Esophagus muscularis mucosa (tissue), 4 donors: ENCODE results near the gene CXADR. TPM values are rescaled to one million over a fixed set of nuclear protein-coding genes. Genes with fewer than 3 reads are reported as not detected.

Experiments used
- DNase-seq: peaks from one replicate; pipeline ENCODE4 v3.0.0-alpha.2; 2017; ENCODE audit errors: extremely low spot score
- H3K27ac ChIP-seq, 4 donors: fragments of 200-600 bp; sonication (generic); replicated peaks in 1 of 4; 1 replicate in 3 of 4; 2 replicates in 1 of 4; pipeline ENCODE4 v1.5.1; 2016 to 2019; ENCODE audit warnings: mild to moderate bottlenecking in 1 of 4
- H3K27me3 ChIP-seq, 4 donors: fragments of 200-600 bp; sonication (generic); one replicate each; pipeline versions ENCODE4 v1.5.1 to v1.6.0; 2016 to 2019
- H3K36me3 ChIP-seq, 4 donors: fragments of 200-600 bp; sonication (generic); one replicate each; pipeline ENCODE4 v1.5.1; 2016 to 2019
- H3K4me1 ChIP-seq, 4 donors: fragments of 200-600 bp; sonication (generic); one replicate each; pipeline ENCODE4 v1.5.1; 2016 to 2019
- H3K4me3 ChIP-seq, 4 donors: fragments of 200-600 bp; sonication (generic); 1 replicate in 2 of 4; 2 replicates in 2 of 4; pipeline ENCODE4 v1.5.1; 2016 to 2019; ENCODE audit warnings: mild to moderate bottlenecking in 4 of 4, moderate library complexity in 1 of 4
- H3K9me3 ChIP-seq, 4 donors: fragments of 200-600 bp; sonication (generic); 1 replicate in 3 of 4; 2 replicates in 1 of 4; pipeline ENCODE4 v1.5.1; 2016 to 2019
- CTCF ChIP-seq, 3 experiments: fragments of 200-600 bp in 2 of 3; fragments of 450-650 bp in 1 of 3; sonication (generic) in 2 of 3; IDR thresholded peaks; one replicate each; pipeline ENCODE4 v1.5.1; 2017 to 2019; ENCODE audit warnings: antibody characterized with exemption in 3 of 3, mild to moderate bottlenecking in 2 of 3, moderate library complexity in 1 of 3
- EP300 ChIP-seq: sonication (generic); formaldehyde crosslinking; IDR thresholded peaks from one replicate; pipeline ENCODE4 v1.6.1; 2017; ENCODE audit warnings: antibody characterized with exemption
- POLR2A ChIP-seq: fragments of 450-650 bp; IDR thresholded peaks from one replicate; pipeline ENCODE4 v1.6.1; 2017; ENCODE audit warnings: antibody characterized with exemption, moderate library complexity, mild to moderate bottlenecking, low read depth
- POLR2AphosphoS5 ChIP-seq, 2 donors: sonication (generic); formaldehyde crosslinking; IDR thresholded peaks; one replicate each; pipeline ENCODE4 v1.6.1; 2017; ENCODE audit warnings: antibody characterized with exemption in 2 of 2
- WGBS: methylation state at CpG from one replicate; pipeline ENCODE4 v1.1.5; 2018; 5-methylcytosine and 5-hydroxymethylcytosine counted together
- intact Hi-C: fragments of 100-400 bp; cut with DNase I; formaldehyde crosslinking; loops from one replicate; pipeline ENCODE4 v1.15.1; 2023
- total RNA-seq, 4 donors: library from RNA; depleted of rRNA; stranded (reverse); fragments of >200 nt; gene quantifications; one replicate each; pipeline versions ENCODE4 v1.1.0 to v1.2.1, GENCODE V29; 2016

Gene CXADR
- total RNA-seq, 4 donors from 2014 or later: 0.33 to 1.4 (median 0.82) TPM

- intact Hi-C loops: no loop called here
- no peak overlapping the region for H3K27ac ChIP-seq
- no peak for DNase-seq
- H3K4me3 ChIP-seq: no peak overlapping the region
- H3K36me3 ChIP-seq: no peaks in the 10 kb centered on the region
- no peak for TF ChIP-seq EP300
- WGBS: 88% methylated on average over 6 of the region's 6 CpGs
- no peaks in the 10 kb centered on the region for H3K27me3 ChIP-seq
- H3K4me1 ChIP-seq: peaks cover 0 to 11% (median 0%) of the 10 kb centered on the region in 4 donors
- H3K9me3 ChIP-seq: no peaks in the 10 kb centered on the region
Observed at GRCh38 chr21:17492415-17493168, 20.3 kb upstream of the CXADR start.

- H3K4me1 ChIP-seq: peaks cover 0 to 11% (median 0%) of the 10 kb centered on the region in 4 donors
- TF ChIP-seq POLR2A (no peak), POLR2AphosphoS5 (IDR thresholded peaks at IDR 0.05) (no peak), EP300 (no peak), CTCF (IDR thresholded peaks at IDR 0.05) (no peak)
- H3K27ac ChIP-seq: no peak overlapping the region
- H3K36me3 ChIP-seq: no peaks in the 10 kb centered on the region
- H3K9me3 ChIP-seq: no peaks in the 10 kb centered on the region
- no peak for DNase-seq
- no peaks in the 10 kb centered on the region for H3K27me3 ChIP-seq
- intact Hi-C loops: no loop called here
- no peak overlapping the region for H3K4me3 ChIP-seq
- WGBS: 96% methylated on average over 3 of the region's 3 CpGs
Observed at GRCh38 chr21:17494051-17494450, 18.8 kb upstream of the CXADR start.

GRCh38 chr21:17495680-17496079 is 17.2 kb upstream of the CXADR start:
- no peaks in the 10 kb centered on the region for H3K27me3 ChIP-seq
- no peak for DNase-seq
- intact Hi-C loops: no loop called here
- 78% methylated on average over 2 of the region's 2 CpGs for WGBS
- TF ChIP-seq POLR2A (no peak), POLR2AphosphoS5 (IDR thresholded peaks at IDR 0.05) (no peak), CTCF (IDR thresholded peaks at IDR 0.05) (no peak), EP300 (no peak)
- no peak overlapping the region for H3K4me3 ChIP-seq
- H3K27ac ChIP-seq: no peak overlapping the region
- H3K9me3 ChIP-seq: no peaks in the 10 kb centered on the region
- H3K36me3 ChIP-seq: no peaks in the 10 kb centered on the region
- H3K4me1 ChIP-seq: peaks cover 0 to 7% (median 0%) of the 10 kb centered on the region in 4 donors

- DNase-seq: no peak
- TF ChIP-seq CTCF (IDR thresholded peaks at IDR 0.05): no peak
- no peak for TF ChIP-seq EP300
- no peak for TF ChIP-seq POLR2AphosphoS5 (IDR thresholded peaks at IDR 0.05)
- no peak for TF ChIP-seq POLR2A
- peaks cover 0 to 2% (median 0%) of the 10 kb centered on the region in 4 donors for H3K4me1 ChIP-seq
- no peak overlapping the region for H3K27ac ChIP-seq
- no peaks in the 10 kb centered on the region for H3K27me3 ChIP-seq
- no peaks in the 10 kb centered on the region for H3K9me3 ChIP-seq
- intact Hi-C loops: no loop called here
- H3K36me3 ChIP-seq: no peaks in the 10 kb centered on the region
- H3K4me3 ChIP-seq: no peak overlapping the region
Observed at GRCh38 chr21:17497316-17497715, 15.5 kb upstream of the CXADR start.

GRCh38 chr21:17498586-17498985 is 14.3 kb upstream of the CXADR start:
- WGBS: 88% methylated on average over 2 of the region's 2 CpGs
- Histone ChIP-seq H3K4me3 (no peak overlapping the region), H3K27ac (no peak overlapping the region), H3K36me3 (no peaks in the 10 kb centered on the region), H3K27me3 (no peaks in the 10 kb centered on the region), H3K4me1 (no peaks in the 10 kb centered on the region), H3K9me3 (no peaks in the 10 kb centered on the region)
- TF ChIP-seq EP300 (no peak), POLR2AphosphoS5 (IDR thresholded peaks at IDR 0.05) (no peak), CTCF (IDR thresholded peaks at IDR 0.05) (no peak), POLR2A (no peak)
- no peak for DNase-seq
- intact Hi-C loops: no loop called here
